ENCODE data around the gene ADGRG6. TPM values are rescaled to one million over a fixed set of nuclear protein-coding genes. Genes with fewer than 3 reads are reported as not detected.

Gene ADGRG6
- total and polyA plus RNA-seq, 2 experiments from 2014 or later = 2.4 to 8.7 TPM

DNA sequence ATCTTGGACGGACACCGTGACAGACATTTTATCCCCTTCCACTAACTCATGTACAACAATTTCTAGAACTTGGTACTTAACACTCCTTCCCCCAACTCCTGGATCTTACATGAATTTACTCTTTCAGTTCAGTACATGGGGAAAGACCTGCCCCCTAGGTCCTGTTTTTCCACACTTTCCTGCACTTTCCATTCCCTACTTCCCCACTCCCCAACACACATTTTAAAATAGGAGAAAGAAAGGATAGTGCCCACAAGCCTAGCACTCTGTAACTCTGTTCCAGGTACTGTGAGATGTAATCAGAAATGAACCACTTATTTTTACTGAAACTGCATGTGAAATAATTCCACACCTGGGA lies 1.3 kb downstream of the ADGRG6 start:
- H3K36me3 ChIP-seq = no peaks in the 10 kb centered on the region
- no peaks in the 10 kb centered on the region for H3K9me3 ChIP-seq (ENCODE audit: low read depth)
- TF ChIP-seq, protein P1, sequence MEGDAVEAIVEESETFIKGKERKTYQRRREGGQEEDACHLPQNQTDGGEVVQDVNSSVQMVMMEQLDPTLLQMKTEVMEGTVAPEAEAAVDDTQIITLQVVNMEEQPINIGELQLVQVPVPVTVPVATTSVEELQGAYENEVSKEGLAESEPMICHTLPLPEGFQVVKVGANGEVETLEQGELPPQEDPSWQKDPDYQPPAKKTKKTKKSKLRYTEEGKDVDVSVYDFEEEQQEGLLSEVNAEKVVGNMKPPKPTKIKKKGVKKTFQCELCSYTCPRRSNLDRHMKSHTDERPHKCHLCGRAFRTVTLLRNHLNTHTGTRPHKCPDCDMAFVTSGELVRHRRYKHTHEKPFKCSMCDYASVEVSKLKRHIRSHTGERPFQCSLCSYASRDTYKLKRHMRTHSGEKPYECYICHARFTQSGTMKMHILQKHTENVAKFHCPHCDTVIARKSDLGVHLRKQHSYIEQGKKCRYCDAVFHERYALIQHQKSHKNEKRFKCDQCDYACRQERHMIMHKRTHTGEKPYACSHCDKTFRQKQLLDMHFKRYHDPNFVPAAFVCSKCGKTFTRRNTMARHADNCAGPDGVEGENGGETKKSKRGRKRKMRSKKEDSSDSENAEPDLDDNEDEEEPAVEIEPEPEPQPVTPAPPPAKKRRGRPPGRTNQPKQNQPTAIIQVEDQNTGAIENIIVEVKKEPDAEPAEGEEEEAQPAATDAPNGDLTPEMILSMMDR (IDR thresholded peaks at IDR 0.05; ENCODE audit: low read depth, low read length) = no peak
- H3K4me3 ChIP-seq = no peak overlapping the region
- DNase-seq (ENCODE audit: low read depth in 1 of 2, low spot score in 1 of 2) = no peak
- no peak overlapping the region for H3K27ac ChIP-seq
- H3K4me1 ChIP-seq (ENCODE audit: low read depth) = peaks cover 8% of the 10 kb centered on the region
- peaks cover 23% of the 10 kb centered on the region for H3K27me3 ChIP-seq

DNA sequence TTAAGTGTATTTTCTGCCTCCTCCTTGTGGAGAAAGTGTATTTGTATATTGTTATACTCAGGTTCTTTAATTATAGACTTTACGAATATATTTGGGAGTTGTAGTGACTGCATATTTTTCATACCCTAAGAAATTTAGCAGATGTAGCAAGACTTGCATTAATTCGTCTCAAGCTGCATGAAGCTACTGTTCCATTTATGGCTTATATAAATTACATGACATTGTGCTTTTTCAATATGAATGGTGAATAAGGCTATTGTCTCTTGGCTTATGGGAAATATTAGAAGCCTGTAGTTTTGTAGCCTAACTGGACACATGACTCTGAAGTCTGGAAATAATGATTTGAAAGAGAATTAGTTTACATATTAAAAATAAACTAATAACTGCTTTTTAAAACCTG lies 2.4 kb downstream of the ADGRG6 start:
- TF ChIP-seq, protein P1 (IDR thresholded peaks at IDR 0.05; ENCODE audit: low read depth, low read length) = no peak
- H3K27ac ChIP-seq = no peak overlapping the region
- H3K4me1 ChIP-seq (ENCODE audit: low read depth) = peaks cover 8% of the 10 kb centered on the region
- no peaks in the 10 kb centered on the region for H3K36me3 ChIP-seq
- H3K27me3 ChIP-seq = peaks cover 29% of the 10 kb centered on the region
- H3K4me3 ChIP-seq = no peak overlapping the region
- H3K9me3 ChIP-seq (ENCODE audit: low read depth) = no peaks in the 10 kb centered on the region
- no peak for DNase-seq (ENCODE audit: low read depth in 1 of 2, low spot score in 1 of 2)

DNA sequence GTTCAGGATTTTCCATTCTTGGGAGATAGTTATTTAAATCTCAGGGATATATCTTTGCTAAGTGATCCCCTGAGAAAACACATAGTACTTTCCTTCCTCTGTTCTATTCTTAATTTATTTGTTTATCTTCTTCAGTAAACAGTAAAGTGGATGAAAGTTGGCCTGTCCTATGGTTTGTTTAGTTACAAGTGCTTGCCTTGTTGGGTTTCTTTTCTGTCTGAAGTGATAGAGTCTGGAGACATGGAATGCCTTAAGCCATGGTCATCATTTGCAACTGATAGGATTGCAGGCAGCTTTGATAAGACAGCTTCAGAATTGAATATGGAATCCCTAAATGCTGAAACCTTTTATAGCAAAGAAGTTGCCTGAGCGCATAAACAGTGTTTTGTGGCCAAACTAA lies 4.9 kb downstream of the ADGRG6 start:
- H3K27me3 ChIP-seq = peaks cover 26% of the 10 kb centered on the region
- DNase-seq (ENCODE audit: low read depth in 1 of 2, low spot score in 1 of 2) = no peak
- no peaks in the 10 kb centered on the region for H3K9me3 ChIP-seq (ENCODE audit: low read depth)
- no peaks in the 10 kb centered on the region for H3K36me3 ChIP-seq
- peaks cover 8% of the 10 kb centered on the region for H3K4me1 ChIP-seq (ENCODE audit: low read depth)
- H3K4me3 ChIP-seq = no peak overlapping the region
- TF ChIP-seq, protein P1 (IDR thresholded peaks at IDR 0.05; ENCODE audit: low read depth, low read length) = no peak
- H3K27ac ChIP-seq = no peak overlapping the region

DNA sequence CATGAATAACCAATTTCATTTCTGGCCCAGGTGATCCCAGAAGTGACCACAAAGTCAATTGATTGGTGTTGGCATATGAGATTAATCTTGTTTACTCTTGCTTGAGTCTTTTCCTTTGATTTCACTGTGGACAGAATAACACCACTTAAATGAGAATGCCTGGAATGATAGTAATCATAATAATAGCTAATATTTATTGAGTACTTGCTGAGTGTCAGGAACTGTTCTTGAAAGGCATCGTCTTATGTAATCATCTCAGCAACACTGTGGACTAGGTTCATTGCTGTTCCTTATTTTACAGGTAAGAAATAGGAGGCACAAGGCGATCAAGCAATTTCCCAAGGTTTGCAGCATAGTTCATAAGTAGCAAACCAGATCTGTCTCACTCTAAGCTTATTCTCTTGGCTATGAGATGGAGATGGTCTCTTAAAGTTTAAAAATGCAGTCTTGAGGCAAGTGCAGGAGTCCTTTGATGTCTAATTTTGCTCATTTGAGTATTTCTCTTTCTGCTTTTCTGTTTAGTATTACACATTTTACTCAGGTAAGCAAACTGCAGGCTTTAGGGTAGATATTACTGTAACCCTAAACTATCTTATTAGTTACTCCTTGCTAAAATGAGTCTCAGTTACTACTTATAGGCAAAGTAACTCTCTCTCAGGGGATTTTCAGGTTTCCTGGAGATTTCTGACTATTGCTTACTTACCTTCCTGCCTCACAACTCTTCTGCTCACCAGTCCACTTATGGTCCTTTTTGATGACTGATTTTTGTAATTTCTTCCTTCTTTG lies 6.3 kb downstream of the ADGRG6 start:
- H3K27me3 ChIP-seq = peaks cover 16% of the 10 kb centered on the region
- no peaks in the 10 kb centered on the region for H3K36me3 ChIP-seq
- DNase-seq (ENCODE audit: low read depth in 1 of 2, low spot score in 1 of 2) = no peak
- H3K4me3 ChIP-seq = no peak overlapping the region
- H3K9me3 ChIP-seq (ENCODE audit: low read depth) = no peaks in the 10 kb centered on the region
- H3K27ac ChIP-seq = no peak overlapping the region
- H3K4me1 ChIP-seq (ENCODE audit: low read depth) = peaks cover 8% of the 10 kb centered on the region
- TF ChIP-seq, protein P1 (IDR thresholded peaks at IDR 0.05; ENCODE audit: low read depth, low read length) = no peak

DNA sequence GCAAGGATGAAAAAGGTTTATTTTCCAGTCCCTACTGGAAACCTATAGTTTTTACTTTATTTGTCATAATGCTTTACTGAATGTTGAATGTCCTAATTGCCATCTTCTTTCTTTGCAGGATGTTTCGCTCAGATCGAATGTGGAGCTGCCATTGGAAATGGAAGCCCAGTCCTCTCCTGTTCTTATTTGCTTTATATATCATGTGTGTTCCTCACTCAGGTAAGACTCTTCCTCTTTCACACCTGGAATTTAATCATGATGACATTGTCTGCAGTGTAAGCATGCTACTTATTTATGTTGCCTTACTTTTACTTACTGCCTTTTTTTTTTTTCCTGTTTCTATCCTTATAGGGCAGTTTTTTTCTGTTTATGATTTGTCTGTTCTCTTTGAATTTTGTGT lies 7.6 kb downstream of the ADGRG6 start:
- H3K27me3 ChIP-seq = peaks cover 8% of the 10 kb centered on the region
- DNase-seq (ENCODE audit: low read depth in 1 of 2, low spot score in 1 of 2) = no peak
- H3K27ac ChIP-seq = no peak overlapping the region
- no peaks in the 10 kb centered on the region for H3K36me3 ChIP-seq
- H3K9me3 ChIP-seq (ENCODE audit: low read depth) = no peaks in the 10 kb centered on the region
- TF ChIP-seq, protein P1 (IDR thresholded peaks at IDR 0.05; ENCODE audit: low read depth, low read length) = no peak
- H3K4me1 ChIP-seq (ENCODE audit: low read depth) = peaks cover 14% of the 10 kb centered on the region
- no peak overlapping the region for H3K4me3 ChIP-seq

Measured in cardiac muscle cell (in vitro differentiated cells and primary cell).